ENCODE data around the gene LEFTY1.

DNA sequence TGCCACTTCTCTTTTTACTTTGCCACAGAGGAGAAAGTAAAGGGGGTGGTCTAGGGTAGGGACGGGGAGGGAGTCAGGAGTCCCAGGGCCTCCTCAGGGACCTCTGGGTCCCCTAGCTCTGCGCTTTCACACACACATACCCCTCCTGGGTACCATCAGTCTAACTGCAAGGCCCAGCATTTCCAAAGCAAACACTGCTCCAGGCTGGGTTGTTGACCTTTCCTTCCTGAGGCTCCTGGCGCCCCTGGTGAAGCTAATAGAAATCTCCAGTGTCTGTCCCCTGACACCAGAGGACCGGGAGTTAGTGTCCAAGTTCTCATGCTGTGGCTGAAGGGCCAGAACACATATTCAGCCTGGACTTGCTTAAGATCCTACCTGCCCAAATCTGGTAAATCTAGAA lies 10.7 kb downstream of the LEFTY1 start:
- TF ChIP-seq, protein P1, sequence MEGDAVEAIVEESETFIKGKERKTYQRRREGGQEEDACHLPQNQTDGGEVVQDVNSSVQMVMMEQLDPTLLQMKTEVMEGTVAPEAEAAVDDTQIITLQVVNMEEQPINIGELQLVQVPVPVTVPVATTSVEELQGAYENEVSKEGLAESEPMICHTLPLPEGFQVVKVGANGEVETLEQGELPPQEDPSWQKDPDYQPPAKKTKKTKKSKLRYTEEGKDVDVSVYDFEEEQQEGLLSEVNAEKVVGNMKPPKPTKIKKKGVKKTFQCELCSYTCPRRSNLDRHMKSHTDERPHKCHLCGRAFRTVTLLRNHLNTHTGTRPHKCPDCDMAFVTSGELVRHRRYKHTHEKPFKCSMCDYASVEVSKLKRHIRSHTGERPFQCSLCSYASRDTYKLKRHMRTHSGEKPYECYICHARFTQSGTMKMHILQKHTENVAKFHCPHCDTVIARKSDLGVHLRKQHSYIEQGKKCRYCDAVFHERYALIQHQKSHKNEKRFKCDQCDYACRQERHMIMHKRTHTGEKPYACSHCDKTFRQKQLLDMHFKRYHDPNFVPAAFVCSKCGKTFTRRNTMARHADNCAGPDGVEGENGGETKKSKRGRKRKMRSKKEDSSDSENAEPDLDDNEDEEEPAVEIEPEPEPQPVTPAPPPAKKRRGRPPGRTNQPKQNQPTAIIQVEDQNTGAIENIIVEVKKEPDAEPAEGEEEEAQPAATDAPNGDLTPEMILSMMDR (IDR thresholded peaks at IDR 0.05): no peak
- no peak for TF ChIP-seq POLR2A (IDR thresholded peaks at IDR 0.05)
- TF ChIP-seq POLR2AphosphoS5 (IDR thresholded peaks at IDR 0.05): no peak

All from prostate gland (tissue), 2 donors.